HEK293 (cell line): ENCODE measurements around the gene SLC25A13.

Experiments
- CTCF ChIA-PET: fragments of 350-600 bp; formaldehyde crosslinking; extraction: SDS; loops from one replicate; lab custom pipeline; 2021; ENCODE audit warnings: antibody characterized with exemption; lab: Yijun Ruan, JAX
- POLR2A ChIA-PET: fragments of 300-600 bp; formaldehyde crosslinking; extraction: SDS; loops from one replicate; lab custom pipeline; 2020; ENCODE audit warnings: antibody characterized with exemption, inconsistent platforms; lab: Yijun Ruan, JAX
- H3K27ac ChIP-seq: fragments of 200-500 bp; sonication (Bioruptor generic); 2 replicates; pipeline ENCODE4 v1.5.1; 2014; ENCODE audit warnings: low read depth, low read length, control low read depth, inconsistent platforms; ENCODE audit errors: extremely low read depth
- H3K36me3 ChIP-seq, 2 experiments: fragments of 200-500 bp in 1 of 2; sonication (Bioruptor generic) in 1 of 2; 1 replicate in 1 of 2; 2 replicates in 1 of 2; pipeline ENCODE4 v1.5.1; 2014 to 2017; ENCODE audit warnings: inconsistent platforms in 2 of 2, low read length in 2 of 2; ENCODE audit not compliant: control insufficient read depth in 2 of 2, insufficient read depth in 1 of 2
- H3K4me1 ChIP-seq: fragments of 200-500 bp; sonication (Bioruptor generic); 2 replicates; pipeline ENCODE4 v1.5.1; 2014; ENCODE audit warnings: mild to moderate bottlenecking, low read length, inconsistent platforms; ENCODE audit not compliant: control insufficient read depth, insufficient read depth
- H3K4me3 ChIP-seq: 2 replicates; pipeline ENCODE4 v1.5.1; 2011; ENCODE audit warnings: low read depth, mild to moderate bottlenecking, control low read depth, low read length, moderate library complexity
- H3K9me3 ChIP-seq: fragments of 200-500 bp; sonication (Bioruptor generic); 2 replicates; pipeline ENCODE4 v1.5.1; 2014; ENCODE audit warnings: low read depth, low read length, inconsistent platforms; ENCODE audit not compliant: control insufficient read depth, insufficient read depth
- ELK4 ChIP-seq: IDR thresholded peaks from 2 replicates; pipeline ENCODE4 v1.6.1; 2011; ENCODE audit warnings: mild to moderate bottlenecking, low read depth, low read length, borderline replicate concordance
- GLI2 ChIP-seq: fragments of 450-650 bp; formaldehyde crosslinking; IDR thresholded peaks from 2 replicates; pipeline ENCODE4; 2017; ENCODE audit warnings: missing biosample characterization, missing genetic modification characterization, low read depth, borderline replicate concordance
- GLIS1 ChIP-seq: fragments of 450-650 bp; formaldehyde crosslinking; IDR thresholded peaks from 2 replicates; pipeline ENCODE4 v1.5.1; 2016; ENCODE audit warnings: missing biosample characterization, missing genetic modification characterization
- MYNN ChIP-seq: fragments of 450-650 bp; formaldehyde crosslinking; IDR thresholded peaks from 2 replicates; pipeline ENCODE4 v1.5.1; 2016; ENCODE audit warnings: missing biosample characterization, missing genetic modification characterization, borderline replicate concordance
- ZBTB21 ChIP-seq: fragments of 450-650 bp; formaldehyde crosslinking; IDR thresholded peaks from 2 replicates; pipeline ENCODE4 v1.5.1; 2017; ENCODE audit warnings: missing biosample characterization, missing genetic modification characterization
- ZNF155 ChIP-seq: fragments of 450-650 bp; formaldehyde crosslinking; IDR thresholded peaks from 2 replicates; pipeline ENCODE4 v1.5.1; 2016; ENCODE audit warnings: missing biosample characterization, missing genetic modification characterization
- ZNF174 ChIP-seq: fragments of 450-650 bp; formaldehyde crosslinking; IDR thresholded peaks from 2 replicates; pipeline ENCODE4 v1.5.0; 2017; ENCODE audit warnings: missing biosample characterization, mild to moderate bottlenecking, missing genetic modification characterization
- ZNF2 ChIP-seq: fragments of 450-650 bp; formaldehyde crosslinking; IDR thresholded peaks from 2 replicates; pipeline ENCODE4 v1.5.1; 2016; ENCODE audit warnings: missing biosample characterization, missing genetic modification characterization
- ZNF239 ChIP-seq: fragments of 450-650 bp; formaldehyde crosslinking; IDR thresholded peaks from 2 replicates; pipeline ENCODE4 v1.5.1; 2016; ENCODE audit warnings: missing biosample characterization, missing genetic modification characterization
- ZNF473 ChIP-seq: fragments of 450-650 bp; formaldehyde crosslinking; IDR thresholded peaks from 2 replicates; pipeline ENCODE4 v1.5.1; 2017; ENCODE audit warnings: missing biosample characterization, missing genetic modification characterization
- ZNF513 ChIP-seq: fragments of 450-650 bp; IDR thresholded peaks from 2 replicates; pipeline ENCODE4 v1.5.1; 2018; ENCODE audit warnings: missing biosample characterization, missing genetic modification characterization
- ZNF548 ChIP-seq: fragments of 450-650 bp; formaldehyde crosslinking; IDR thresholded peaks from 2 replicates; pipeline ENCODE4 v1.5.1; 2016; ENCODE audit warnings: missing biosample characterization, missing genetic modification characterization
- ZNF580 ChIP-seq: fragments of 450-650 bp; formaldehyde crosslinking; IDR thresholded peaks from 2 replicates; pipeline ENCODE4 v1.5.1; 2016; ENCODE audit warnings: missing biosample characterization, missing genetic modification characterization
- ZNF621 ChIP-seq: fragments of 450-650 bp; formaldehyde crosslinking; IDR thresholded peaks from 2 replicates; pipeline ENCODE4 v1.5.1; 2017; ENCODE audit warnings: missing biosample characterization, missing genetic modification characterization
- ZNF626 ChIP-seq: fragments of 450-650 bp; sonication (Bioruptor Pico); formaldehyde crosslinking; IDR thresholded peaks from 2 replicates; pipeline ENCODE4 v1.5.1; 2018; ENCODE audit warnings: missing biosample characterization, missing genetic modification characterization, inconsistent platforms
- ZNF629 ChIP-seq: fragments of 450-650 bp; formaldehyde crosslinking; IDR thresholded peaks from 2 replicates; pipeline ENCODE4 v1.5.1; 2017; ENCODE audit warnings: missing biosample characterization, missing genetic modification characterization
- ZNF76 ChIP-seq: fragments of 450-650 bp; formaldehyde crosslinking; IDR thresholded peaks from 2 replicates; pipeline ENCODE4; 2016; ENCODE audit warnings: low read depth, missing biosample characterization, missing genetic modification characterization, borderline replicate concordance
- TF ChIP-seq, protein P1 (sequence below): fragments of 450-650 bp; formaldehyde crosslinking; IDR thresholded peaks from 2 replicates; pipeline ENCODE4 v1.5.1; 2016; ENCODE audit warnings: missing biosample characterization, missing genetic modification characterization
- TF ChIP-seq, protein P2 (sequence below): fragments of 450-650 bp; formaldehyde crosslinking; IDR thresholded peaks from 2 replicates; pipeline ENCODE4 v1.5.1; 2016; ENCODE audit warnings: missing biosample characterization, missing genetic modification characterization, borderline replicate concordance
- TF ChIP-seq, protein P3 (sequence below): fragments of 450-650 bp; formaldehyde crosslinking; IDR thresholded peaks from 2 replicates; pipeline ENCODE4 v1.5.1; 2017; ENCODE audit warnings: missing biosample characterization, missing genetic modification characterization

The SLC25A13 gene

DNA sequence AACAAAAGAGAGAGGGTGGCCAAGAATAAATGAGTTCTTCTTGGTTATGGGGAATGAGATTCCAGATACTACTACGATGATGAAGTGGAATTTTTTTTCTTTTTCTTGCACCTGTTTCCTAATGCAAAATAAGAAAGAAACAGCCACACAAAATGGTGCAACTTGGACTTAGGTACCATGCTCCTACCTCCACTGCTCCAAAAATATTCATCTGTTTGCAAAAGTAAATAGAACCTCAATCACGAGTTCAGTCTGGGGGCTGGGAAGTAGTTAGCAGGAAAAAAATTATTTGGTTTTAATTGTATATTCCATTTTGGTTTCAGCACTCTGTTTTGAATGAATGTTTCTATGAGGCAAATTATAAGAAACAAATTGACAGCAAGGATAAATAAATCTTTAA lies 73.5 kb downstream of the SLC25A13 start (continued):
- TF ChIP-seq, protein P1, sequence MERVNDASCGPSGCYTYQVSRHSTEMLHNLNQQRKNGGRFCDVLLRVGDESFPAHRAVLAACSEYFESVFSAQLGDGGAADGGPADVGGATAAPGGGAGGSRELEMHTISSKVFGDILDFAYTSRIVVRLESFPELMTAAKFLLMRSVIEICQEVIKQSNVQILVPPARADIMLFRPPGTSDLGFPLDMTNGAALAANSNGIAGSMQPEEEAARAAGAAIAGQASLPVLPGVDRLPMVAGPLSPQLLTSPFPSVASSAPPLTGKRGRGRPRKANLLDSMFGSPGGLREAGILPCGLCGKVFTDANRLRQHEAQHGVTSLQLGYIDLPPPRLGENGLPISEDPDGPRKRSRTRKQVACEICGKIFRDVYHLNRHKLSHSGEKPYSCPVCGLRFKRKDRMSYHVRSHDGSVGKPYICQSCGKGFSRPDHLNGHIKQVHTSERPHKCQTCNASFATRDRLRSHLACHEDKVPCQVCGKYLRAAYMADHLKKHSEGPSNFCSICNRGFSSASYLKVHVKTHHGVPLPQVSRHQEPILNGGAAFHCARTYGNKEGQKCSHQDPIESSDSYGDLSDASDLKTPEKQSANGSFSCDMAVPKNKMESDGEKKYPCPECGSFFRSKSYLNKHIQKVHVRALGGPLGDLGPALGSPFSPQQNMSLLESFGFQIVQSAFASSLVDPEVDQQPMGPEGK (tag by site-specific recombination) = no peak
- TF ChIP-seq ZNF2 (tag by site-specific recombination) (no peak), ZNF239 (tag by site-specific recombination) (no peak), ELK4 (no peak), GLI2 (no peak)
- TF ChIP-seq, protein P2, sequence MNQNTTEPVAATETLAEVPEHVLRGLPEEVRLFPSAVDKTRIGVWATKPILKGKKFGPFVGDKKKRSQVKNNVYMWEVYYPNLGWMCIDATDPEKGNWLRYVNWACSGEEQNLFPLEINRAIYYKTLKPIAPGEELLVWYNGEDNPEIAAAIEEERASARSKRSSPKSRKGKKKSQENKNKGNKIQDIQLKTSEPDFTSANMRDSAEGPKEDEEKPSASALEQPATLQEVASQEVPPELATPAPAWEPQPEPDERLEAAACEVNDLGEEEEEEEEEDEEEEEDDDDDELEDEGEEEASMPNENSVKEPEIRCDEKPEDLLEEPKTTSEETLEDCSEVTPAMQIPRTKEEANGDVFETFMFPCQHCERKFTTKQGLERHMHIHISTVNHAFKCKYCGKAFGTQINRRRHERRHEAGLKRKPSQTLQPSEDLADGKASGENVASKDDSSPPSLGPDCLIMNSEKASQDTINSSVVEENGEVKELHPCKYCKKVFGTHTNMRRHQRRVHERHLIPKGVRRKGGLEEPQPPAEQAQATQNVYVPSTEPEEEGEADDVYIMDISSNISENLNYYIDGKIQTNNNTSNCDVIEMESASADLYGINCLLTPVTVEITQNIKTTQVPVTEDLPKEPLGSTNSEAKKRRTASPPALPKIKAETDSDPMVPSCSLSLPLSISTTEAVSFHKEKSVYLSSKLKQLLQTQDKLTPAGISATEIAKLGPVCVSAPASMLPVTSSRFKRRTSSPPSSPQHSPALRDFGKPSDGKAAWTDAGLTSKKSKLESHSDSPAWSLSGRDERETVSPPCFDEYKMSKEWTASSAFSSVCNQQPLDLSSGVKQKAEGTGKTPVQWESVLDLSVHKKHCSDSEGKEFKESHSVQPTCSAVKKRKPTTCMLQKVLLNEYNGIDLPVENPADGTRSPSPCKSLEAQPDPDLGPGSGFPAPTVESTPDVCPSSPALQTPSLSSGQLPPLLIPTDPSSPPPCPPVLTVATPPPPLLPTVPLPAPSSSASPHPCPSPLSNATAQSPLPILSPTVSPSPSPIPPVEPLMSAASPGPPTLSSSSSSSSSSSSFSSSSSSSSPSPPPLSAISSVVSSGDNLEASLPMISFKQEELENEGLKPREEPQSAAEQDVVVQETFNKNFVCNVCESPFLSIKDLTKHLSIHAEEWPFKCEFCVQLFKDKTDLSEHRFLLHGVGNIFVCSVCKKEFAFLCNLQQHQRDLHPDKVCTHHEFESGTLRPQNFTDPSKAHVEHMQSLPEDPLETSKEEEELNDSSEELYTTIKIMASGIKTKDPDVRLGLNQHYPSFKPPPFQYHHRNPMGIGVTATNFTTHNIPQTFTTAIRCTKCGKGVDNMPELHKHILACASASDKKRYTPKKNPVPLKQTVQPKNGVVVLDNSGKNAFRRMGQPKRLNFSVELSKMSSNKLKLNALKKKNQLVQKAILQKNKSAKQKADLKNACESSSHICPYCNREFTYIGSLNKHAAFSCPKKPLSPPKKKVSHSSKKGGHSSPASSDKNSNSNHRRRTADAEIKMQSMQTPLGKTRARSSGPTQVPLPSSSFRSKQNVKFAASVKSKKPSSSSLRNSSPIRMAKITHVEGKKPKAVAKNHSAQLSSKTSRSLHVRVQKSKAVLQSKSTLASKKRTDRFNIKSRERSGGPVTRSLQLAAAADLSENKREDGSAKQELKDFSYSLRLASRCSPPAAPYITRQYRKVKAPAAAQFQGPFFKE (tag by site-specific recombination) = no peak
- TF ChIP-seq, protein P3, sequence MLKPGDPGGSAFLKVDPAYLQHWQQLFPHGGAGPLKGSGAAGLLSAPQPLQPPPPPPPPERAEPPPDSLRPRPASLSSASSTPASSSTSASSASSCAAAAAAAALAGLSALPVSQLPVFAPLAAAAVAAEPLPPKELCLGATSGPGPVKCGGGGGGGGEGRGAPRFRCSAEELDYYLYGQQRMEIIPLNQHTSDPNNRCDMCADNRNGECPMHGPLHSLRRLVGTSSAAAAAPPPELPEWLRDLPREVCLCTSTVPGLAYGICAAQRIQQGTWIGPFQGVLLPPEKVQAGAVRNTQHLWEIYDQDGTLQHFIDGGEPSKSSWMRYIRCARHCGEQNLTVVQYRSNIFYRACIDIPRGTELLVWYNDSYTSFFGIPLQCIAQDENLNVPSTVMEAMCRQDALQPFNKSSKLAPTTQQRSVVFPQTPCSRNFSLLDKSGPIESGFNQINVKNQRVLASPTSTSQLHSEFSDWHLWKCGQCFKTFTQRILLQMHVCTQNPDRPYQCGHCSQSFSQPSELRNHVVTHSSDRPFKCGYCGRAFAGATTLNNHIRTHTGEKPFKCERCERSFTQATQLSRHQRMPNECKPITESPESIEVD (tag by site-specific recombination) = no peak

DNA sequence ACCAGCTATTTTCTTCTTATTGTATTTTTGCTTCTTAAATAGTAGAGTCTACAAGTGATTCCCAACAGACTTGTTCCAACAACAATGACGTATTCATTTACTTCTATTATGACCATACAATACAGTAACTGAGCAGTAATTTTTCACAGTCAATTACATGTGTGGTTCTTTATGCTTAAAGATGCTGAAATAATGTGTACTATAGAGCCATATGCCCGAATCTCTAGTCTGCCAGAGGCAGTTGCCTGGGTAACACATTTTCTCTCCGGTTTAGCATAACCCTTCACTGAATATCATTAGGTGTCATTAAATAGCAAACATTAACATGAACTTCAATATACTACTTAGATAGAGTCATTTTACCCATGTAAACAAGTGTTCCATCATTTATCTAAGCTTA lies 75.0 kb downstream of the SLC25A13 start:
- H3K4me1 ChIP-seq = no peaks in the 10 kb centered on the region
- no peak for TF ChIP-seq ZNF174 (tag by site-specific recombination)
- no peak for TF ChIP-seq MYNN (tag by site-specific recombination)
- no peak for TF ChIP-seq ZNF626
- no peak for TF ChIP-seq GLIS1 (tag by site-specific recombination)
- no peak for TF ChIP-seq ZNF629 (tag by site-specific recombination)
- no peak for TF ChIP-seq ZNF580 (tag by site-specific recombination)
- TF ChIP-seq ZNF548 (tag by site-specific recombination) = no peak
- TF ChIP-seq ZNF155 (tag by site-specific recombination) = no peak
- TF ChIP-seq ZNF76 (tag by site-specific recombination) = no peak
- no peak for TF ChIP-seq ZNF473 (tag by site-specific recombination)
- no peak for TF ChIP-seq ZNF621 (tag by site-specific recombination)
- TF ChIP-seq ZNF513 (tag by site-specific recombination) = no peak
- TF ChIP-seq ZBTB21 = no peak
- TF ChIP-seq, all 188 proteins: peak for 0
- Histone ChIP-seq H3K36me3 (no peaks in the 10 kb centered on the region), H3K9me3 (no peaks in the 10 kb centered on the region), H3K4me3 (no peak overlapping the region), H3K27ac (no peak overlapping the region)
- ChIA-PET CTCF (interaction anchor here (0.6 kb wide), 1 partner anchor 52 kb away, joined by 3 read pairs; no protein-coding TSS in a partner anchor), POLR2A (no interaction called here)
